ENCODE results near the gene BIN1. TPM values are rescaled to one million over a fixed set of nuclear protein-coding genes. Genes with fewer than 3 reads are reported as not detected.

BIN1 gene
- total RNA-seq, 2 donors from 2014 or later = 24.4 to 43.5 TPM

- Histone ChIP-seq H3K4me3 (no peak overlapping the region), H3K36me3 (replicated peaks in 1 of 2; ENCODE audit: insufficient read depth in 1 of 2, low read depth in 2 of 2) (no peaks in the 10 kb centered on the region), H3K27me3 (no peaks in the 10 kb centered on the region), H3K27ac (no peak overlapping the region), H3K4me1 (no peaks in the 10 kb centered on the region), H3K9me3 (no peaks in the 10 kb centered on the region)
- DNase-seq (no peak), ATAC-seq (no peak)
- intact Hi-C loops (cut with DNase I) = no loop called here
- TF ChIP-seq CTCF (IDR thresholded peaks at IDR 0.05) (no peak), POLR2A (IDR thresholded peaks at IDR 0.05) (no peak)
- 80 to 92% methylated on average over 12 to 18 of the region's 18 CpGs for WGBS, 2 donors
Observed at GRCh38 chr2:127146071-127146725, 39.2 kb upstream of the BIN1 start.

- no peak overlapping the region for H3K4me3 ChIP-seq
- H3K9me3 ChIP-seq = no peaks in the 10 kb centered on the region
- ATAC-seq (no peak), DNase-seq (no peak)
- H3K4me1 ChIP-seq = no peaks in the 10 kb centered on the region
- TF ChIP-seq CTCF (IDR thresholded peaks at IDR 0.05) (no peak), POLR2A (IDR thresholded peaks at IDR 0.05) (no peak)
- no peaks in the 10 kb centered on the region for H3K36me3 ChIP-seq (replicated peaks in 1 of 2; ENCODE audit: insufficient read depth in 1 of 2, low read depth in 2 of 2)
- H3K27ac ChIP-seq = no peak overlapping the region
- WGBS, 2 donors = 44 to 67% methylated on average over 1 of the region's 1 CpG
- intact Hi-C loops (cut with DNase I) = no loop called here
- H3K27me3 ChIP-seq = no peaks in the 10 kb centered on the region
Observed at GRCh38 chr2:127145280-127145895, 38.4 kb upstream of the BIN1 start.

- DNase-seq (no peak), ATAC-seq (no peak)
- intact Hi-C loops (cut with DNase I) = no loop called here
- Histone ChIP-seq H3K4me3 (no peak overlapping the region), H3K27me3 (no peaks in the 10 kb centered on the region), H3K27ac (peak overlapping the region in 1 of 4 donors; percentile 42), H3K36me3 (replicated peaks in 1 of 2; ENCODE audit: insufficient read depth in 1 of 2, low read depth in 2 of 2) (no peaks in the 10 kb centered on the region), H3K9me3 (no peaks in the 10 kb centered on the region), H3K4me1 (no peaks in the 10 kb centered on the region)
- WGBS, 2 donors = 64 to 72% methylated on average over 11 of the region's 11 CpGs
- peak in 1 of 7 experiments; percentile 9 for TF ChIP-seq CTCF (IDR thresholded peaks at IDR 0.05)
- TF ChIP-seq POLR2A (IDR thresholded peaks at IDR 0.05) = no peak
Observed at GRCh38 chr2:127143841-127144782, 37.2 kb upstream of the BIN1 start.

- Histone ChIP-seq H3K27me3 (no peaks in the 10 kb centered on the region), H3K36me3 (replicated peaks in 1 of 2; ENCODE audit: insufficient read depth in 1 of 2, low read depth in 2 of 2) (no peaks in the 10 kb centered on the region), H3K4me3 (no peak overlapping the region), H3K9me3 (no peaks in the 10 kb centered on the region), H3K4me1 (no peaks in the 10 kb centered on the region), H3K27ac (peak overlapping the region in 1 of 4 donors; percentile 42)
- WGBS, 2 donors = 73 to 81% methylated on average over 4 of the region's 4 CpGs
- TF ChIP-seq POLR2A (IDR thresholded peaks at IDR 0.05) = no peak
- TF ChIP-seq CTCF (IDR thresholded peaks at IDR 0.05) = no peak
- DNase-seq (no peak), ATAC-seq (no peak)
- intact Hi-C loops (cut with DNase I) = no loop called here
Observed at GRCh38 chr2:127142663-127143630, 36.0 kb upstream of the BIN1 start.
